HEK293 (cell line): ENCODE results near the gene HSF5.

Experiments
- CTCF ChIA-PET: fragments of 350-600 bp; formaldehyde crosslinking; extraction: SDS; loops from one replicate; lab custom pipeline; 2021; ENCODE audit warnings: antibody characterized with exemption; lab: Yijun Ruan, JAX
- POLR2A ChIA-PET: fragments of 300-600 bp; formaldehyde crosslinking; extraction: SDS; loops from one replicate; lab custom pipeline; 2020; ENCODE audit warnings: antibody characterized with exemption, inconsistent platforms; lab: Yijun Ruan, JAX
- H3K27ac ChIP-seq: fragments of 200-500 bp; sonication (Bioruptor generic); 2 replicates; pipeline ENCODE4 v1.5.1; 2014; ENCODE audit warnings: low read depth, low read length, control low read depth, inconsistent platforms; ENCODE audit errors: extremely low read depth
- H3K36me3 ChIP-seq, 2 experiments: fragments of 200-500 bp in 1 of 2; sonication (Bioruptor generic) in 1 of 2; 1 replicate in 1 of 2; 2 replicates in 1 of 2; pipeline ENCODE4 v1.5.1; 2014 to 2017; ENCODE audit warnings: inconsistent platforms in 2 of 2, low read length in 2 of 2; ENCODE audit not compliant: control insufficient read depth in 2 of 2, insufficient read depth in 1 of 2
- H3K4me1 ChIP-seq: fragments of 200-500 bp; sonication (Bioruptor generic); 2 replicates; pipeline ENCODE4 v1.5.1; 2014; ENCODE audit warnings: mild to moderate bottlenecking, low read length, inconsistent platforms; ENCODE audit not compliant: control insufficient read depth, insufficient read depth
- H3K4me3 ChIP-seq: 2 replicates; pipeline ENCODE4 v1.5.1; 2011; ENCODE audit warnings: low read depth, mild to moderate bottlenecking, control low read depth, low read length, moderate library complexity
- H3K9me3 ChIP-seq: fragments of 200-500 bp; sonication (Bioruptor generic); 2 replicates; pipeline ENCODE4 v1.5.1; 2014; ENCODE audit warnings: low read depth, low read length, inconsistent platforms; ENCODE audit not compliant: control insufficient read depth, insufficient read depth
- KLF8 ChIP-seq: fragments of 450-650 bp; formaldehyde crosslinking; IDR thresholded peaks from 2 replicates; pipeline ENCODE4 v1.5.1; 2016; ENCODE audit warnings: missing biosample characterization, missing genetic modification characterization
- MYNN ChIP-seq: fragments of 450-650 bp; formaldehyde crosslinking; IDR thresholded peaks from 2 replicates; pipeline ENCODE4 v1.5.1; 2016; ENCODE audit warnings: missing biosample characterization, missing genetic modification characterization, borderline replicate concordance
- OVOL3 ChIP-seq: fragments of 450-650 bp; formaldehyde crosslinking; IDR thresholded peaks from 2 replicates; pipeline ENCODE4 v1.5.1; 2016; ENCODE audit warnings: missing biosample characterization, missing genetic modification characterization
- SALL2 ChIP-seq: fragments of 450-650 bp; formaldehyde crosslinking; IDR thresholded peaks from 2 replicates; pipeline ENCODE4 v1.5.0; 2017; ENCODE audit warnings: missing biosample characterization, mild to moderate bottlenecking, missing genetic modification characterization, borderline replicate concordance
- WT1 ChIP-seq: fragments of 450-650 bp; formaldehyde crosslinking; IDR thresholded peaks from 2 replicates; pipeline ENCODE4 v1.5.1; 2016; ENCODE audit warnings: missing biosample characterization, missing genetic modification characterization
- ZBTB20 ChIP-seq: fragments of 450-650 bp; formaldehyde crosslinking; IDR thresholded peaks from 2 replicates; pipeline ENCODE4 v1.5.1; 2016; ENCODE audit warnings: missing biosample characterization, missing genetic modification characterization
- ZFP3 ChIP-seq: fragments of 450-650 bp; formaldehyde crosslinking; IDR thresholded peaks from 2 replicates; pipeline ENCODE4 v1.5.1; 2016; ENCODE audit warnings: low read depth, missing biosample characterization, missing genetic modification characterization
- ZFP41 ChIP-seq: fragments of 450-650 bp; formaldehyde crosslinking; IDR thresholded peaks from 2 replicates; pipeline ENCODE4 v1.5.1; 2016; ENCODE audit warnings: missing biosample characterization, missing genetic modification characterization, borderline replicate concordance
- ZNF112 ChIP-seq: fragments of 450-650 bp; formaldehyde crosslinking; IDR thresholded peaks from 2 replicates; pipeline ENCODE4 v1.5.0; 2017; ENCODE audit warnings: missing biosample characterization, missing genetic modification characterization
- ZNF133 ChIP-seq: fragments of 450-650 bp; formaldehyde crosslinking; IDR thresholded peaks from 2 replicates; pipeline ENCODE4 v1.5.1; 2016; ENCODE audit warnings: missing biosample characterization, missing genetic modification characterization
- ZNF239 ChIP-seq: fragments of 450-650 bp; formaldehyde crosslinking; IDR thresholded peaks from 2 replicates; pipeline ENCODE4 v1.5.1; 2016; ENCODE audit warnings: missing biosample characterization, missing genetic modification characterization
- ZNF335 ChIP-seq: fragments of 450-650 bp; formaldehyde crosslinking; conservative IDR thresholded peaks from 2 replicates; pipeline ENCODE4 v1.5.1; 2016; ENCODE audit warnings: missing biosample characterization, missing genetic modification characterization
- ZNF560 ChIP-seq: fragments of 450-650 bp; formaldehyde crosslinking; IDR thresholded peaks from 2 replicates; pipeline ENCODE4 v1.5.1; 2017; ENCODE audit warnings: missing biosample characterization, missing genetic modification characterization, borderline replicate concordance
- ZNF585B ChIP-seq: fragments of 450-650 bp; formaldehyde crosslinking; IDR thresholded peaks from 2 replicates; pipeline ENCODE4 v1.5.1; 2016; ENCODE audit warnings: missing biosample characterization, missing genetic modification characterization
- ZNF654 ChIP-seq: fragments of 450-650 bp; formaldehyde crosslinking; IDR thresholded peaks from 2 replicates; pipeline ENCODE4 v1.5.1; 2016; ENCODE audit warnings: low read depth, missing biosample characterization, missing genetic modification characterization
- ZNF658 ChIP-seq: fragments of 450-650 bp; formaldehyde crosslinking; IDR thresholded peaks from 2 replicates; pipeline ENCODE4; 2016; ENCODE audit warnings: missing biosample characterization, missing genetic modification characterization
- ZNF785 ChIP-seq: fragments of 450-650 bp; formaldehyde crosslinking; IDR thresholded peaks from 2 replicates; pipeline ENCODE4 v1.5.1; 2016; ENCODE audit warnings: missing biosample characterization, missing genetic modification characterization
- ZSCAN16 ChIP-seq: fragments of 450-650 bp; formaldehyde crosslinking; IDR thresholded peaks from 2 replicates; pipeline ENCODE4 v1.5.1; 2016; ENCODE audit warnings: missing biosample characterization, missing genetic modification characterization
- ZSCAN23 ChIP-seq: fragments of 450-650 bp; formaldehyde crosslinking; IDR thresholded peaks from 2 replicates; pipeline ENCODE4 v1.5.1; 2016; ENCODE audit warnings: missing biosample characterization, missing genetic modification characterization
- TF ChIP-seq, protein P1 (sequence below): fragments of 450-650 bp; formaldehyde crosslinking; IDR thresholded peaks from 2 replicates; pipeline ENCODE4 v1.5.1; 2016; ENCODE audit warnings: missing biosample characterization, missing genetic modification characterization
- TF ChIP-seq, protein P2 (sequence below): fragments of 450-650 bp; formaldehyde crosslinking; IDR thresholded peaks from 2 replicates; pipeline ENCODE4 v1.5.1; 2016; ENCODE audit warnings: missing biosample characterization, missing genetic modification characterization
- TF ChIP-seq, protein P3 (sequence below): fragments of 450-650 bp; formaldehyde crosslinking; IDR thresholded peaks from 2 replicates; pipeline ENCODE4 v1.5.1; 2016; ENCODE audit warnings: missing biosample characterization, missing genetic modification characterization
- TF ChIP-seq, protein P4 (sequence below): IDR thresholded peaks from 2 replicates; pipeline ENCODE4 v1.6.1; 2011; ENCODE audit warnings: mild to moderate bottlenecking, low read depth, low read length, borderline replicate concordance
- TF ChIP-seq, protein P5 (sequence below): fragments of 450-650 bp; formaldehyde crosslinking; IDR thresholded peaks from 2 replicates; pipeline ENCODE4 v1.5.1; 2016; ENCODE audit warnings: missing biosample characterization, missing genetic modification characterization
- TF ChIP-seq, protein P6 (sequence below): fragments of 450-650 bp; IDR thresholded peaks from 2 replicates; pipeline ENCODE4 v1.5.1; 2018; ENCODE audit warnings: missing biosample characterization, missing genetic modification characterization

Gene HSF5

DNA sequence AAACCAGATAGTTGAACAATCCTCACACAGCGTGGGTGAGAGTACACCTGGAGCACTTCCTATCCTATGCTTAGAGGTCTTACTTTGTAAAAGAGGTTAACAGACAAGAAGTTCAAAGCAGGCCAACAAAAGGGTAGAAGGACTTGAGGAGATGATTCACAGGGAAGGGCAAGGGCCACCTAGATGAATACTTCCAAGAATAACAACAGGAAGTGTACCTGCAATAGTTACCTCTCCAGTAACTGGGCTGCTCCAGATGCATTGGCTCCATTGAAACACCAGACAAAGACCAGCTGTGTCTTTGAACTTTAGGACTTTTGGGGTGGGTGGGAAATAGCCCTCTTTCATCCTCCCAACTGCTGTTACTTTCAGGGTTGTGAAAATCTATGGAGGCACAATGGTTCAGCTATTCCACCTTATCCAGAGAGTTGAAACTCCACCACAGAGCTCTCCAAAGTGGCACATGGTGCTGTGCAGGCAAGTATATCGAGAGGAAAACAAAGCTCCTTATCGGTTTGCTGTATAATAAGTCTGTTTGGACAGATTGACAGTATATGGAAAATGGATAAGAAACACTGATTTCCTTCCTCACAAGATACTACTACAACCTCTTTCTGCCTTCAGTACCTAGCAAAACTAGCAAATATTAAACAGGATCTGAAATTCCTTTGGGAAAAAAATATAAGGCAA lies 93.5 kb downstream of the HSF5 start (continued):
- TF ChIP-seq, protein P1, sequence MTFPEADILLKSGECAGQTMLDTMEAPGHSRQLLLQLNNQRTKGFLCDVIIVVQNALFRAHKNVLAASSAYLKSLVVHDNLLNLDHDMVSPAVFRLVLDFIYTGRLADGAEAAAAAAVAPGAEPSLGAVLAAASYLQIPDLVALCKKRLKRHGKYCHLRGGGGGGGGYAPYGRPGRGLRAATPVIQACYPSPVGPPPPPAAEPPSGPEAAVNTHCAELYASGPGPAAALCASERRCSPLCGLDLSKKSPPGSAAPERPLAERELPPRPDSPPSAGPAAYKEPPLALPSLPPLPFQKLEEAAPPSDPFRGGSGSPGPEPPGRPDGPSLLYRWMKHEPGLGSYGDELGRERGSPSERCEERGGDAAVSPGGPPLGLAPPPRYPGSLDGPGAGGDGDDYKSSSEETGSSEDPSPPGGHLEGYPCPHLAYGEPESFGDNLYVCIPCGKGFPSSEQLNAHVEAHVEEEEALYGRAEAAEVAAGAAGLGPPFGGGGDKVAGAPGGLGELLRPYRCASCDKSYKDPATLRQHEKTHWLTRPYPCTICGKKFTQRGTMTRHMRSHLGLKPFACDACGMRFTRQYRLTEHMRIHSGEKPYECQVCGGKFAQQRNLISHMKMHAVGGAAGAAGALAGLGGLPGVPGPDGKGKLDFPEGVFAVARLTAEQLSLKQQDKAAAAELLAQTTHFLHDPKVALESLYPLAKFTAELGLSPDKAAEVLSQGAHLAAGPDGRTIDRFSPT (tag by site-specific recombination), result no peak
- no peak for TF ChIP-seq ZNF335 (tag by site-specific recombination)
- TF ChIP-seq, protein P2, sequence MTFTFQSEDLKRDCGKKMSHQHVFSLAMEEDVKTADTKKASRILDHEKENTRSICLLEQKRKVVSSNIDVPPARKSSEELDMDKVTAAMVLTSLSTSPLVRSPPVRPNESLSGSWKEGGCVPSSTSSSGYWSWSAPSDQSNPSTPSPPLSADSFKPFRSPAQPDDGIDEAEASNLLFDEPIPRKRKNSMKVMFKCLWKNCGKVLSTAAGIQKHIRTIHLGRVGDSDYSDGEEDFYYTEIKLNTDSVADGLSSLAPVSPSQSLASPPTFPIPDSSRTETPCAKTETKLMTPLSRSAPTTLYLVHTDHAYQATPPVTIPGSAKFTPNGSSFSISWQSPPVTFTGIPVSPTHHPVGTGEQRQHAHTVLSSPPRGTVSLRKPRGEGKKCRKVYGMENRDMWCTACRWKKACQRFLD, result no peak

DNA sequence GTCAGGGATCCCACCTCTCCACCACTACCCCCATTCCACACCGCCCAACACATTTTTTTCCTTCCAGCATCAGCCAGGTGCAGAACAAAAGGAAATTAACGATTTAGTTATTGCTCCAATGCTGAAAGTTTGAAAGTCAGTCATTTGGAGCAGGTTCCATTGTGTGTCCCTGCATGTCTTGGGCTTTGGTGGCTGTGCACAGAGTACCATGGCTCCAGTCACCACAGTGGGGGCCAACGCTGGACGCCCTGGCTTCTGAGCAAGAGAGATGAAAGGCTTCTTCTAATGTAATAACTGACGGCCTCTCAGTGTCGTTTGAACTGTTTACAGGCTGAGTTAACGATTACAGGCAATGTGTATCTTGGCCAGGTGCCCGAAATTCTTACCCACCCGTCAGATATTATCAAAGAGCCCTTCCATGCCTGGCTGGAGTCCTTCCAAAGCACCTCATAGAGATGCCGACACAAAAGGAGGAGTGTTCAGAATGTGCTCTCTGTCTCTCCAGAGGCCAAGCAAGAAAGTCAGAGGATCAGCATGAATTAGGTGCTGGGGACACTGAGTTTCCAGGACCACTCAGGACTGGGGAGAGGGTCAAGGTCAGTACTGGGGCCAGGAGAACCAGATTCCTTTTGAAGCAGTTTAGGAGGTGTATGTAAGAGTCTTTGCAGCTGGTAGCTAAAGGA lies 96.8 kb downstream of the HSF5 start:
- no peaks in the 10 kb centered on the region for H3K36me3 ChIP-seq
- ChIA-PET POLR2A (interaction anchor here (1.0 to 5.0 kb wide), 2 partner anchors 25 to 39 kb away, joined by 3 to 36 read pairs; partner anchors contain the start of genes RNF43 and SUPT4H1), CTCF (interaction anchor here (0.9 to 4.4 kb wide), 2 partner anchors 22 to 26 kb away, joined by 3 to 18 read pairs; partner anchors contain the start of gene RNF43)
- no peaks in the 10 kb centered on the region for H3K9me3 ChIP-seq
- H3K4me3 ChIP-seq, result peak overlapping the region; percentile 15
- H3K4me1 ChIP-seq, result peaks cover 44% of the 10 kb centered on the region
- peak overlapping the region; percentile 59 for H3K27ac ChIP-seq
- no peak for TF ChIP-seq ZNF585B (tag by site-specific recombination)
- TF ChIP-seq, protein P3, sequence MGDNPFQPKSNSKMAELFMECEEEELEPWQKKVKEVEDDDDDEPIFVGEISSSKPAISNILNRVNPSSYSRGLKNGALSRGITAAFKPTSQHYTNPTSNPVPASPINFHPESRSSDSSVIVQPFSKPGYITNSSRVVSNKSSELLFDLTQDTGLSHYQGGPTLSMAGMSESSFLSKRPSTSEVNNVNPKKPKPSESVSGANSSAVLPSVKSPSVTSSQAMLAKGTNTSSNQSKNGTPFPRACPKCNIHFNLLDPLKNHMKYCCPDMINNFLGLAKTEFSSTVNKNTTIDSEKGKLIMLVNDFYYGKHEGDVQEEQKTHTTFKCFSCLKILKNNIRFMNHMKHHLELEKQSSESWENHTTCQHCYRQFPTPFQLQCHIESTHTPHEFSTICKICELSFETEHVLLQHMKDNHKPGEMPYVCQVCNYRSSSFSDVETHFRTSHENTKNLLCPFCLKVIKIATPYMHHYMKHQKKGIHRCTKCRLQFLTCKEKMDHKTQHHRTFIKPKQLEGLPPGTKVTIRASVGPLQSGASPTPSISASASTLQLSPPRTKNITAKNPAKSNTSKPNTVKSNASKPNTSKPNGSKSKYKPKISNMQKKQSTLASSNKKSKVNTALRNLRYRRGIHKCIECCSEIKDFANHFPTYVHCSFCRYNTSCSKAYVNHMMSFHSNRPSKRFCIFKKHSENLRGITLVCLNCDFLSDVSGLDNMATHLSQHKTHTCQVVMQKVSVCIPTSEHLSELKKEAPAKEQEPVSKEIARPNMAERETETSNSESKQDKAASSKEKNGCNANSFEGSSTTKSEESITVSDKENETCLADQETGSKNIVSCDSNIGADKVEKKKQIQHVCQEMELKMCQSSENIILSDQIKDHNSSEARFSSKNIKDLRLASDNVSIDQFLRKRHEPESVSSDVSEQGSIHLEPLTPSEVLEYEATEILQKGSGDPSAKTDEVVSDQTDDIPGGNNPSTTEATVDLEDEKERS (tag by site-specific recombination), result no peak
- TF ChIP-seq ZSCAN16 (tag by site-specific recombination), result no peak; the same call in 1 of the 2 replicates
- peak; percentile 16; the same call in 1 of the 2 replicates for TF ChIP-seq ZBTB20 (tag by site-specific recombination)
- peak; percentile 77; the same call in 1 of the 2 replicates for TF ChIP-seq ZSCAN23 (tag by site-specific recombination)
- no peak for TF ChIP-seq ZNF560 (tag by site-specific recombination)
- TF ChIP-seq ZNF239 (tag by site-specific recombination), result no peak
- no peak for TF ChIP-seq ZNF658 (tag by site-specific recombination)
- TF ChIP-seq, protein P4, sequence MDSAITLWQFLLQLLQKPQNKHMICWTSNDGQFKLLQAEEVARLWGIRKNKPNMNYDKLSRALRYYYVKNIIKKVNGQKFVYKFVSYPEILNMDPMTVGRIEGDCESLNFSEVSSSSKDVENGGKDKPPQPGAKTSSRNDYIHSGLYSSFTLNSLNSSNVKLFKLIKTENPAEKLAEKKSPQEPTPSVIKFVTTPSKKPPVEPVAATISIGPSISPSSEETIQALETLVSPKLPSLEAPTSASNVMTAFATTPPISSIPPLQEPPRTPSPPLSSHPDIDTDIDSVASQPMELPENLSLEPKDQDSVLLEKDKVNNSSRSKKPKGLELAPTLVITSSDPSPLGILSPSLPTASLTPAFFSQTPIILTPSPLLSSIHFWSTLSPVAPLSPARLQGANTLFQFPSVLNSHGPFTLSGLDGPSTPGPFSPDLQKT, result no peak
- no peak for TF ChIP-seq ZNF785 (tag by site-specific recombination)
- TF ChIP-seq KLF8 (tag by site-specific recombination), result peak; percentile 70
- TF ChIP-seq, protein P5, sequence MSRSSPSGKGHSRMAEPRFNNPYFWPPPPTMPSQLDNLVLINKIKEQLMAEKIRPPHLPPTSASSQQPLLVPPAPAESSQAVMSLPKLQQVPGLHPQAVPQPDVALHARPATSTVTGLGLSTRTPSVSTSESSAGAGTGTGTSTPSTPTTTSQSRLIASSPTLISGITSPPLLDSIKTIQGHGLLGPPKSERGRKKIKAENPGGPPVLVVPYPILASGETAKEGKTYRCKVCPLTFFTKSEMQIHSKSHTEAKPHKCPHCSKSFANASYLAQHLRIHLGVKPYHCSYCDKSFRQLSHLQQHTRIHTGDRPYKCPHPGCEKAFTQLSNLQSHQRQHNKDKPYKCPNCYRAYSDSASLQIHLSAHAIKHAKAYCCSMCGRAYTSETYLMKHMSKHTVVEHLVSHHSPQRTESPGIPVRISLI (tag by site-specific recombination), result no peak; the same call in 1 of the 2 replicates
- peak; percentile 82; the same call in 1 of the 2 replicates for TF ChIP-seq OVOL3
- TF ChIP-seq ZNF654 (tag by site-specific recombination), result no peak
- TF ChIP-seq WT1, result peak; percentile 73
- no peak for TF ChIP-seq ZFP41
- TF ChIP-seq SALL2 (tag by site-specific recombination), result no peak
- no peak for TF ChIP-seq ZFP3
- TF ChIP-seq, protein P6, sequence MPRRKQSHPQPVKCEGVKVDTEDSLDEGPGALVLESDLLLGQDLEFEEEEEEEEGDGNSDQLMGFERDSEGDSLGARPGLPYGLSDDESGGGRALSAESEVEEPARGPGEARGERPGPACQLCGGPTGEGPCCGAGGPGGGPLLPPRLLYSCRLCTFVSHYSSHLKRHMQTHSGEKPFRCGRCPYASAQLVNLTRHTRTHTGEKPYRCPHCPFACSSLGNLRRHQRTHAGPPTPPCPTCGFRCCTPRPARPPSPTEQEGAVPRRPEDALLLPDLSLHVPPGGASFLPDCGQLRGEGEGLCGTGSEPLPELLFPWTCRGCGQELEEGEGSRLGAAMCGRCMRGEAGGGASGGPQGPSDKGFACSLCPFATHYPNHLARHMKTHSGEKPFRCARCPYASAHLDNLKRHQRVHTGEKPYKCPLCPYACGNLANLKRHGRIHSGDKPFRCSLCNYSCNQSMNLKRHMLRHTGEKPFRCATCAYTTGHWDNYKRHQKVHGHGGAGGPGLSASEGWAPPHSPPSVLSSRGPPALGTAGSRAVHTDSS (tag by site-specific recombination), result no peak
- no peak for TF ChIP-seq ZNF133
- no peak for TF ChIP-seq ZNF112 (tag by site-specific recombination)
- no peak for TF ChIP-seq MYNN (tag by site-specific recombination)
